ENCODE data around the gene ASTN2.

DNA sequence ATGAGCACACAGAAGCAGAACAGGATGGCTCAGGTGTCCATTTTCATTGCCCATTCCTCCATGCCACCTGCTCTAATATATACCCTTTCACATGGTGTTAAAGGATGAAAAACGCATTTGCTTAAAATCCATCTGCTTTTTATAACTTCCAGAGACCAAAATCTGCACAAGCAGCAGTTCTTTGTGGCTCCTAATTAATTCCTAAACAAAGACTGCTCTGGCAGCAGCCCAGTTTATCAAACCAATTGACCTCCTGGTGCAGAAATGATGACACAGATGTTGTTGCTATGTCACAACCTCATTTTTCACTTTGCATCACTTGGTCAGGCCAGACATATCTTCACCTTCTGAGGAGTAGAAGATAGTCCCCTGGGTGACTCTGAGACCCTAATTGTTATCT is 141.2 kb downstream of the ASTN2 start:
- TF ChIP-seq, protein P1, sequence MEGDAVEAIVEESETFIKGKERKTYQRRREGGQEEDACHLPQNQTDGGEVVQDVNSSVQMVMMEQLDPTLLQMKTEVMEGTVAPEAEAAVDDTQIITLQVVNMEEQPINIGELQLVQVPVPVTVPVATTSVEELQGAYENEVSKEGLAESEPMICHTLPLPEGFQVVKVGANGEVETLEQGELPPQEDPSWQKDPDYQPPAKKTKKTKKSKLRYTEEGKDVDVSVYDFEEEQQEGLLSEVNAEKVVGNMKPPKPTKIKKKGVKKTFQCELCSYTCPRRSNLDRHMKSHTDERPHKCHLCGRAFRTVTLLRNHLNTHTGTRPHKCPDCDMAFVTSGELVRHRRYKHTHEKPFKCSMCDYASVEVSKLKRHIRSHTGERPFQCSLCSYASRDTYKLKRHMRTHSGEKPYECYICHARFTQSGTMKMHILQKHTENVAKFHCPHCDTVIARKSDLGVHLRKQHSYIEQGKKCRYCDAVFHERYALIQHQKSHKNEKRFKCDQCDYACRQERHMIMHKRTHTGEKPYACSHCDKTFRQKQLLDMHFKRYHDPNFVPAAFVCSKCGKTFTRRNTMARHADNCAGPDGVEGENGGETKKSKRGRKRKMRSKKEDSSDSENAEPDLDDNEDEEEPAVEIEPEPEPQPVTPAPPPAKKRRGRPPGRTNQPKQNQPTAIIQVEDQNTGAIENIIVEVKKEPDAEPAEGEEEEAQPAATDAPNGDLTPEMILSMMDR (IDR thresholded peaks at IDR 0.05) = no peak
- TF ChIP-seq POLR2A (IDR thresholded peaks at IDR 0.05) (no peak), POLR2AphosphoS5 (IDR thresholded peaks at IDR 0.05) (no peak)

Data from sigmoid colon (tissue), 4 donors.